Measurements from ENCODE around the gene ADGRG3.

Gene ADGRG3

GRCh38 chr16:57698812-57699405, 30.8 kb downstream of the ADGRG3 start:
- TF ChIP-seq CTCF (conservative IDR thresholded peaks at IDR 0.05), result no peak
- TF ChIP-seq ZFX (IDR thresholded peaks at IDR 0.05), result no peak
- no peak overlapping the region for H3K27ac ChIP-seq

- TF ChIP-seq CTCF (conservative IDR thresholded peaks at IDR 0.05), result no peak
- TF ChIP-seq ZFX (IDR thresholded peaks at IDR 0.05), result no peak
- H3K27ac ChIP-seq, result no peak overlapping the region
Observed at GRCh38 chr16:57699481-57699880, 31.4 kb downstream of the ADGRG3 start.

GRCh38 chr16:57699899-57700298, 31.8 kb downstream of the ADGRG3 start:
- H3K27ac ChIP-seq, result no peak overlapping the region
- TF ChIP-seq ZFX (IDR thresholded peaks at IDR 0.05) (no peak), CTCF (conservative IDR thresholded peaks at IDR 0.05) (no peak)

GRCh38 chr16:57700781-57701551, 32.9 kb downstream of the ADGRG3 start:
- TF ChIP-seq ZFX (IDR thresholded peaks at IDR 0.05) (no peak), CTCF (conservative IDR thresholded peaks at IDR 0.05) (no peak)
- H3K27ac ChIP-seq, result no peak overlapping the region

GRCh38 chr16:57701759-57702371, 33.8 kb downstream of the ADGRG3 start:
- TF ChIP-seq ZFX (IDR thresholded peaks at IDR 0.05) (no peak), CTCF (conservative IDR thresholded peaks at IDR 0.05) (no peak)
- H3K27ac ChIP-seq, result no peak overlapping the region

GRCh38 chr16:57703416-57704010, 35.4 kb downstream of the ADGRG3 start:
- H3K27ac ChIP-seq, result no peak overlapping the region
- no peak for TF ChIP-seq CTCF (conservative IDR thresholded peaks at IDR 0.05)
- no peak for TF ChIP-seq ZFX (IDR thresholded peaks at IDR 0.05)
